ENCODE data around the gene CYP2C8.

Gene CYP2C8

DNA sequence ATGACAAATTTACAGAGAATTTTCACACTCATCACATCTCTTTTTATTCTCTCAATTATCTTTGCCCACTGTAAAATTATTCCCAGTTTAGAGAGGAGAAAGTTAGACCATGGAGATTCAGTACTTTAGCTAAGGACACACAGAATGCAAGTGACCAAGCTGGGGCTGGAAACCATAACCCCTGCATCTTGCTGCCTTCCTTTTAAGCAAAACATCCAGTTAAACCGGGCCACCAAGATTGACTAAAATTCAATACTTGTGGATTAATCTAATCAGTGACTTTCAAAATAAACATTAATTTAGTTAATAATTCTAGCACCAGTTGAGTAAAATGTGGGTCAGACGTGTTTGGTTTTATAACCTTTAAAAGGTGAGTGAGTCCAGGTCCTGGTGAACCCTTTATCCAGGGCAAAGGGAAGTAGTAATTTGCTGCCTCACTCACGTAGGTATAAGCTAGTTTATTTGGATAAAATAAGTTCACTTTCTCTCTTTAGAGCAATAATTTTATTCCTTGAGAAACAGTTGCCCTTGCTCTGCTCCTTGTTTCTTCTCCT, 1.9 kb upstream of the CYP2C8 start:
- no peak for TF ChIP-seq TAF1 (IDR thresholded peaks at IDR 0.05; ENCODE audit: borderline replicate concordance, insufficient read depth, low read length)
- no peak for TF ChIP-seq FOXP2 (optimal IDR thresholded peaks at IDR 0.05; ENCODE audit: borderline replicate concordance, extremely low read depth, extremely low read length, insufficient read depth)
- no peak for TF ChIP-seq REST (IDR thresholded peaks at IDR 0.05; ENCODE audit: insufficient read depth in 1 of 2, low read depth in 2 of 2, low read length in 2 of 2)
- no peak for TF ChIP-seq SIN3A (IDR thresholded peaks at IDR 0.05; ENCODE audit: borderline replicate concordance, insufficient read depth, low read length)
- TF ChIP-seq POLR2AphosphoS5 (IDR thresholded peaks at IDR 0.05; ENCODE audit: low read depth, low read length), result no peak

DNA sequence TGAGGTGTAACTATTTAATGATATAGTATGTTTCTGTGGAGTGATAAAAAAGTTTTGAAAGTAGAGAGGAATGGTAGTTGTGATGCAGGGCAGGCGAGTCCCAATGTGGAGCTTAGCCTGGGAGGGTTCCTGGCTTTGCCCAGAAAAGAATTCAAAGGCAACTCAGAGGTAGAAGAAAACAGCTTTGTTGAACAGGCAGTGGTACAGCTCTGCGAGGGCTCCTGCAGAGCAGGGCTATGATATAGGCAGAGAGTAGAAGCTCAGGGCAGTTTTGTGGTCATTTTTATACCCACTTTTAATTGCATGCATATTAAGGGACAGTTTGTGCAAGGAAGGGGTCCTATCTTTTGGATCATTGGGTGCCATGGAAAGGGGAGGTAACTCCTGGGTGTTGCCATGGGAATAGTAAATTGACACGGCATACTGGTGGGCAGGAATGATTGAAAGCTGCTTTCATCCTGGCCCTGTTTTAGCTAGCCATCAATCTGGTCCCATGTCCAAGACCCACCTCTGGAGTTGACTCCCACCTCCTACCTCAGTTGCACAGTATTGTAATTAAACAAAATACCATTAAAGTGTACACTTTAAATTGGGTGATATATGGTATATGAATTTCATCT, 12.4 kb downstream of the CYP2C8 start:
- no peak for TF ChIP-seq FOXP2 (optimal IDR thresholded peaks at IDR 0.05; ENCODE audit: borderline replicate concordance, extremely low read depth, extremely low read length, insufficient read depth)
- TF ChIP-seq REST (IDR thresholded peaks at IDR 0.05; ENCODE audit: insufficient read depth in 1 of 2, low read depth in 2 of 2, low read length in 2 of 2), result no peak
- TF ChIP-seq SIN3A (IDR thresholded peaks at IDR 0.05; ENCODE audit: borderline replicate concordance, insufficient read depth, low read length), result no peak
- TF ChIP-seq POLR2AphosphoS5 (IDR thresholded peaks at IDR 0.05; ENCODE audit: low read depth, low read length), result no peak
- TF ChIP-seq TAF1 (IDR thresholded peaks at IDR 0.05; ENCODE audit: borderline replicate concordance, insufficient read depth, low read length), result no peak

DNA sequence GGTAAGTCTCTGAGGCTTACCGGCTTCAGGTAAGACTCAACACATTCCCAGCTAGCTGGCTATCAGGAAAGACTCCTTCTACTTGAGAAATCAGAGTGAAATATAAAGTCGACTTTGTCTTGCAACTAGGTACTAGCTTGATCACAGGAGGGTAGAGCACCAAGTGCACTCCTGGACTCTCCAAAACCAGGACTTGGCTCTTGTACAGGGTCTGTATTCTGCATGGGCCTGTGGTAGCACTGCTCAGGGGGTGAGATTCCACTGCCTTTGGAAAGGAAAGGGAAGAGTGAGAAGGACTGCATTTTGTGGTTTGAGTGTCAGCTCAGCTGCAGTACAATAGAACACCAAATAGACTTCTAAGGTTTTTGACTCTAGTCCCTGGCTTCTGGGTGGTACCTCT, 19.4 kb downstream of the CYP2C8 start:
- no peak for TF ChIP-seq REST (IDR thresholded peaks at IDR 0.05; ENCODE audit: insufficient read depth in 1 of 2, low read depth in 2 of 2, low read length in 2 of 2)
- no peak for TF ChIP-seq POLR2AphosphoS5 (IDR thresholded peaks at IDR 0.05; ENCODE audit: low read depth, low read length)
- TF ChIP-seq FOXP2 (optimal IDR thresholded peaks at IDR 0.05; ENCODE audit: borderline replicate concordance, extremely low read depth, extremely low read length, insufficient read depth), result no peak
- no peak for TF ChIP-seq TAF1 (IDR thresholded peaks at IDR 0.05; ENCODE audit: borderline replicate concordance, insufficient read depth, low read length)
- no peak for TF ChIP-seq SIN3A (IDR thresholded peaks at IDR 0.05; ENCODE audit: borderline replicate concordance, insufficient read depth, low read length)

GRCh38 chr10:95048206-95048605, 21.1 kb downstream of the CYP2C8 start:
- no peak for TF ChIP-seq FOXP2 (optimal IDR thresholded peaks at IDR 0.05; ENCODE audit: borderline replicate concordance, extremely low read depth, extremely low read length, insufficient read depth)
- TF ChIP-seq TAF1 (IDR thresholded peaks at IDR 0.05; ENCODE audit: borderline replicate concordance, insufficient read depth, low read length), result no peak

DNA sequence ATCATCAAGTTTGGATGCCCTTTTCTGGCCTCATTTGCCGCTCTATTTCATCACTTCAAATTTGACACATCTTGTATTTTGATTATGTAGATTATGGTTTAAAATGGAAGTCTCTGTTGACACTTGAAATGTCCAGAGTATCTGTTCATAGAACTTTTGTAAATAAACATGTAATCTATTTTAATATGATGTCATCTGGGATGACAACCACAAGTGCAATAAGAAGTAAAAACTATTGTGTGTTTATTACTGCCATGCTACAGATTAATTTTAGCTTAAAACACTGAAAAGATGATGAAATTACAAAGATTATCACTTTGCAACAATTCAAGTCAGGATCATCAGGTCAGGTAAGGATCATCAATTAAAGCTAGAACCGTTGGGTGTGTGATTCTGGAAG, 30.0 kb downstream of the CYP2C8 start:
- no peak for TF ChIP-seq TAF1 (IDR thresholded peaks at IDR 0.05; ENCODE audit: borderline replicate concordance, insufficient read depth, low read length)
- TF ChIP-seq POLR2AphosphoS5 (IDR thresholded peaks at IDR 0.05; ENCODE audit: low read depth, low read length), result no peak
- no peak for TF ChIP-seq FOXP2 (optimal IDR thresholded peaks at IDR 0.05; ENCODE audit: borderline replicate concordance, extremely low read depth, extremely low read length, insufficient read depth)
- no peak for TF ChIP-seq SIN3A (IDR thresholded peaks at IDR 0.05; ENCODE audit: borderline replicate concordance, insufficient read depth, low read length)
- TF ChIP-seq REST (IDR thresholded peaks at IDR 0.05; ENCODE audit: insufficient read depth in 1 of 2, low read depth in 2 of 2, low read length in 2 of 2), result no peak

Measured in PFSK-1 (cell line).